ENCODE results near the gene INTS1.

Gene INTS1, protein sequence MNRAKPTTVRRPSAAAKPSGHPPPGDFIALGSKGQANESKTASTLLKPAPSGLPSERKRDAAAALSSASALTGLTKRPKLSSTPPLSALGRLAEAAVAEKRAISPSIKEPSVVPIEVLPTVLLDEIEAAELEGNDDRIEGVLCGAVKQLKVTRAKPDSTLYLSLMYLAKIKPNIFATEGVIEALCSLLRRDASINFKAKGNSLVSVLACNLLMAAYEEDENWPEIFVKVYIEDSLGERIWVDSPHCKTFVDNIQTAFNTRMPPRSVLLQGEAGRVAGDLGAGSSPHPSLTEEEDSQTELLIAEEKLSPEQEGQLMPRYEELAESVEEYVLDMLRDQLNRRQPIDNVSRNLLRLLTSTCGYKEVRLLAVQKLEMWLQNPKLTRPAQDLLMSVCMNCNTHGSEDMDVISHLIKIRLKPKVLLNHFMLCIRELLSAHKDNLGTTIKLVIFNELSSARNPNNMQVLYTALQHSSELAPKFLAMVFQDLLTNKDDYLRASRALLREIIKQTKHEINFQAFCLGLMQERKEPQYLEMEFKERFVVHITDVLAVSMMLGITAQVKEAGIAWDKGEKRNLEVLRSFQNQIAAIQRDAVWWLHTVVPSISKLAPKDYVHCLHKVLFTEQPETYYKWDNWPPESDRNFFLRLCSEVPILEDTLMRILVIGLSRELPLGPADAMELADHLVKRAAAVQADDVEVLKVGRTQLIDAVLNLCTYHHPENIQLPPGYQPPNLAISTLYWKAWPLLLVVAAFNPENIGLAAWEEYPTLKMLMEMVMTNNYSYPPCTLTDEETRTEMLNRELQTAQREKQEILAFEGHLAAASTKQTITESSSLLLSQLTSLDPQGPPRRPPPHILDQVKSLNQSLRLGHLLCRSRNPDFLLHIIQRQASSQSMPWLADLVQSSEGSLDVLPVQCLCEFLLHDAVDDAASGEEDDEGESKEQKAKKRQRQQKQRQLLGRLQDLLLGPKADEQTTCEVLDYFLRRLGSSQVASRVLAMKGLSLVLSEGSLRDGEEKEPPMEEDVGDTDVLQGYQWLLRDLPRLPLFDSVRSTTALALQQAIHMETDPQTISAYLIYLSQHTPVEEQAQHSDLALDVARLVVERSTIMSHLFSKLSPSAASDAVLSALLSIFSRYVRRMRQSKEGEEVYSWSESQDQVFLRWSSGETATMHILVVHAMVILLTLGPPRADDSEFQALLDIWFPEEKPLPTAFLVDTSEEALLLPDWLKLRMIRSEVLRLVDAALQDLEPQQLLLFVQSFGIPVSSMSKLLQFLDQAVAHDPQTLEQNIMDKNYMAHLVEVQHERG (N-terminal part only)

DNA sequence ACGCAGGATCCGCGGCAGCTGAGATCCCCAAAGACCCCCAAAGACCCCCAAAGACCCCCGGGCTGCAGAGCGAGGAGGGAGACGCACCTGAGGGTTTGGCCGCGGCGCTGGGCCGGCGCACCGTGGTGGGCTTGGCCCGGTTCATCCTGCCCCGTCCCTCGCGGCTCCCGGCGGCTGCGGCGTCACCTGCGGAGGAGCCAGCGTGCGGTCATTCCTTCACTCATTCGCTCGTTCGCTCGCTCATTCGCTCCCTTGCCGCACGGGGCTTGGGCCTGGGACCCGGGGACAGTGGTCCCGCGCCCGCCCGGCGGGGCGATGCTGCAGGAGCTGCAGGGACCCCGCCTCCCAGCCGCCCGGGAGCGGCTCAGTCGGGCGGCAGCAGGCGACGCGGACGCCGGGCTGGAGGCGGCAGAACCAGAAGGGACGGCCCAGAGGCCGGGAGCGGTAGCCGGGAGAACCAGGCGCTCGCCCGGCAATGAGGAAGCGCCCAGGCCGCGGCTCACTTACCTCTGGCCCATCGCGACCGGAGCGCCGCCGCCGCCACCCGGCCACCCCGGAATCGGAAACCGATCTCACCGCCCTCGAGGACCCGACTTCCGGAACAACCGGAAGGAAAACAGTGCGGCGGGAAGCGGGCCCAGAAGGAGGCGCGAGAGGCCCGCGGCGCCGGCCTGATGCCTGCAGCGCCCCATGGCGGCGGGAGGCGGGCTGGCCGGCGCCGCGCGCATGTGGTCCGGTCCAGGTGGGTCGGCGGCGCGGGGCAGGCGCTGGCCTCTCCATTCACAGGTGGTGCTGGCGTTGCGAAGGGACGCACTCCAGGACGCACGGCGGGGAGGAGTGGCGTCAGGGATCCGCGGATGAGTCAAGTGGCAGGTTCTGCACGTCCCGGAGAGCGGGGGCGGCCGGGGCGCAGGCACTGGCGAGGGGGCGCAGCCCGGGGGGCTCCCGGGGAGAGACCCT is at the start of gene INTS1:
INTS1 (minus strand) TSS at position 574 of the 960 bp plus-strand sequence; CDS start at position 145, 429 bp downstream.
- peak; percentile 77 to 86 for DNase-seq

DNA sequence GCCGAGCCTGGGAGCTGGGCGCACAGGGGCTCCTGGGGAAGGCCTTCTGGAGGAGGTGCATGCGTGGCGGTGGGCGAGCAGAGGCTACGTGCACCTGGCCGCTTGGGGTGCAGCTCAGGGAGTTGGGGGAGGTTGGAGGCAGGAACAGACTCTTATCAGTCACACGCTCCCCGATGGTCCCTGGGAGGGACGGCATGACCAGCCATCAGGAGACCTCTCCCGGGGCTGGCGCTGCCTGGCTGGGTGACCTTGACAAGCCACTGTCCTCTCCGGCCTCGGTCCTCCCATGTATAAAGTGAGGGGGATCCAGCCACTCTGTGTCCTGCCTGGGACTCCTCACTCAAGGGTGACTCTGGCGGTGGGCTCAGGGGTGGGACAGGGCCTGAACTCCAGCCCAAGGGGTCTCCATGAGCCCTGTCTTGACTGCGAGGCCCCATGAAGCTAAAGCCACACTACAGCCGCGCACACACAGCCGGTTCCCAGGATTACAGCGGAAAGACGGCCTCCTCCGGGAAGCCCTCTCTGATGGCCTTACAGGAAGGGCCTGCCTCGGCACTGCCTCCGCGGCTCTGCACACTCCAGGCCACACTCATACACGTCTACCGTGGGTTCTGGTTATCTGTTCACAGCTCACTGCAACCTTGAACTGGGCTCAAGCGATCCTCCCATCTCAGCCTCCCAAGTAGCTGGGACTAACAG is 49.5 kb upstream of the INTS1 start:
- no peak for DNase-seq

DNA sequence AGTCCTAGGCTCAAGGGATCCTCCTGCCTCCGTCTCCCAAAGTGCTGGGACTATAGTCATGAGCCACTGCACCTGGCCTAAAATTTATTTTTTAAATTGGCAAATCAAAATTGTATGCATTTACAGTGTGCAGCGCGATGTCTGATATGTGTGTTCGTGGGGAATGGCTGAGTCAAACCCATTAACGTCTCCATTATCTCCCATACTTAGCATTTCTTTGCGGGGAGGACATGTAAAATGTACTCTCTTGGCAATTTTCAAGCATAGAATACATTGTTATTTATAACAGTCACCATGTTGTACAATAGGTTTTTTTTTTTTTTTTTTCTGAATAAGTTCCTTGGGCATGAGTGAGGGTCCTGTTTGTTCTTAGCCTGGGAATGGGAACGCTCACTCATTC is 48.0 kb upstream of the INTS1 start:
- DNase-seq, result no peak

DNA sequence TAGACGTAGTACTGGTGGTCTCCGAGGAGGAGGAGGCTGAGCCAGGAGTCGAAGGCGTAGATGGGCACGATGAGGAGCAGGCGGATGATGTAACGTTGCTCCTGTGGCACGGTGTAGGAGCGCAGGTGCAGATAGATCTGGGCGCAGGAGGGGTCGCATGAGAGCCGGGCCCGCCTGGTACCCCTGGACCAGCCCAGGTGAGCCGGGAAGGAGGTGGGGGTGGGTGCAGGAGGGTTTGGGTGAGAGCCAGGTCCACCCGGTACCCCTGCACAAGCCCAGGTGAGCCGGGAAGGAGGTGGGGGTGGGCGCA is 46.6 kb upstream of the INTS1 start:
- no peak for DNase-seq

DNA sequence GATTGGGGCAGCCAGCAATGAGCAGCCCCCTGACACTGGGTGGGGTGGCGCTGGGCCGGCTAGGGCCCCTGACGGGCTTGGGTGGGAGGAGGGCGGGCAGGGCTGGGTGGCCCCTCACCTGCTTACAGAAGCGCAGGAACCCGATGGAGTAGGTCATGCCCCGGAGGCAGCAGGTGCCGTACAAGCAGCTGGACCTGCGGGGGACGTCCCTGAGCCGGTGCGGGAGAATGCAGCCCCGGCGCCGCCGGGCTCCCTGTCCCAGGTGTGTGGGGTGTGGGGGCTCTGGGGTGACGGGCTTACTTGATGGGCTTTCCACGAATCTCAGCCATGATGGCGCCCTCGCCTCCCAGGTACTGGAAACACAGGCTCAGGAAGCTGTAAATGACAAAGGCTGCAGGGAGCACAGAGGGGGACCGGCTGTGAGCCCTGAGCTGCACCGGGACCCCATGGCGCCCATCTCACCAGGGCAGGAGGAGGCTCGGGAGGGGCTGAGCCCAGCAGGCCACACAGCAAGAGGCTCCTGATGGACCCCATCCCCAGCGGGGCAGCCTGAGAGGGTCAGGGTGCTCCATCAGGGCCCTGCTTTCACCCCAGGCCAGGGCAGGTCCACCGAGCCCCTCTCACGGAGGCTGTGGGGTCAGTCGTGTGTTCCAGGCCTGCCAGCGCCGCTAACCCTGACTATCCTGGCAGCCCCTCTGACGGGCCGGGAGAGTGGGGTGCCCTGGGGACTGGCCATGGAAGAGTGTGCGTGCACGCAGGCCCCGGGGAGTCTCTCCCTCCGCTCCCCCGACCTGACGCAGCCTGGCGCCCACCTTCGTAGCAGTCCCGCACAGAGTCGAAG is 46.0 kb upstream of the INTS1 start:
- DNase-seq, result no peak

DNA sequence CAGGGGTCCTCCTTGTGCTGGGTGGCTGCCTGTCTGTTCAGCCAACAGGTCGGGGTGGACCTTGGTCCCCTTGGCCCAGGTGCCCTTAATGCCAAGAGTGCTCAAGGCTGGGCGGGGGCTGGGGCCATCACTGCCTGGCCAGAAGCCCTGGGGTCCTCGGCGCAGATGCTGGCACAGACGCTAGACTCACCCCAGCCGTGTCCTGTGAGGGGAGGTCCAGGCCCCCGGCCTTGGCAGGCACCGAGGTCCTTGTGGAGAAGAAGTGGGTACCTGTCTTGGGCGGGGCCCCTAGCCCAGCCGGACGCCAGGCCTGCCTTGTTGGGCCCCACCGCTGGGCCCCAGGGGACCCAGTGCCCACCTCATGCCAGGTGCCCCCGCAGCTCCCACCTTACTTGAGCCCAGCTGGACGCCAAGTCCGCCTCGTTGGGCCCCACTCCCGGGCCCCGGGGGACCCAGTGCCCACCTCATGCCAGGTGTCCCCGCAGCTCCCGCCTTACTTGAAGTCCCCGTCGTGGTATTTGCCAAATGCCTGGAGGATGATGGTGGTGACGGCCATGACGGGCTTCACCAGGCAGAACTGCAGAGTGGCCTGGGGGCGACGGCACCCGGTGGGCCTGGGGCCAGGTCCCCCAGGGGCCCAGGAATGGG is 45.3 kb upstream of the INTS1 start:
- DNase-seq, result no peak

DNA sequence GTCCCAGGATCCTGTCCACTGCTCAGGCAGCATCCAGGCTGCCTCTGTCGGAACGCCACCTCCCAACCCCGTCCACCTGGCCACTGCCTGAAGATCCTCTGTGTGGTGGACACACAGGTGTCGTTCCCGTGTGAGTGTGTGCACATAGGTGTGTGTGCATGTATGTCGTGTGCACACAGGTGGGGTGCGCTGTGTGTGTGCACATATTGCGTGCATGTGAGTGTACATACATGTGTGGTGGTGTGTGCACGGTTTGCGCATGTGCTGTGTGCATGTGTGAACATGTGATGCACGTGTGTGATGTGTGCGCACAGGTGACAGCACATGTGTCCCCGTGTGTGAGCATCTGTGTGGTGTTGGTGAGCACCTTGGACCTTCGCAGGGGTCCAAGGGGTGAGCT is 44.8 kb upstream of the INTS1 start:
- no peak for DNase-seq

DNA sequence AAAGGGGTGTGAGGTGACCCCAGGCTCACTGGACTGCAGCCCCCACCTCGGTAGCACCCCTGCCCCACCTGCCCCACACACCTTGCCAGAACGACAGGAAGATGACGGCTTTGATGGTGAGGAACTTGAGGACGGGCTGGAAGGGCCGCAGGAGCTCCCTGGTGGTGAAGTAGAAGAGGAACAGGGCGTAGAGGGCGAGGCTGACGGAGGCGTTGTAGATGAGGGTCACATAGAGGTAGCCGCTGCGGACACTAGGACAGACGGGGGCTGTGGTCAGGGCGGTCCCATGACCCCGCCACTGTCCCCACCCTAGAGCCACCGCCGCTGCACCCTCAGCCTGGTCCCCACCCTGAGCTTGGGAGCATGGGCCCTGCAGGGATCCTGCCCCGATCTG is 44.2 kb upstream of the INTS1 start:
- no peak for DNase-seq

DNA sequence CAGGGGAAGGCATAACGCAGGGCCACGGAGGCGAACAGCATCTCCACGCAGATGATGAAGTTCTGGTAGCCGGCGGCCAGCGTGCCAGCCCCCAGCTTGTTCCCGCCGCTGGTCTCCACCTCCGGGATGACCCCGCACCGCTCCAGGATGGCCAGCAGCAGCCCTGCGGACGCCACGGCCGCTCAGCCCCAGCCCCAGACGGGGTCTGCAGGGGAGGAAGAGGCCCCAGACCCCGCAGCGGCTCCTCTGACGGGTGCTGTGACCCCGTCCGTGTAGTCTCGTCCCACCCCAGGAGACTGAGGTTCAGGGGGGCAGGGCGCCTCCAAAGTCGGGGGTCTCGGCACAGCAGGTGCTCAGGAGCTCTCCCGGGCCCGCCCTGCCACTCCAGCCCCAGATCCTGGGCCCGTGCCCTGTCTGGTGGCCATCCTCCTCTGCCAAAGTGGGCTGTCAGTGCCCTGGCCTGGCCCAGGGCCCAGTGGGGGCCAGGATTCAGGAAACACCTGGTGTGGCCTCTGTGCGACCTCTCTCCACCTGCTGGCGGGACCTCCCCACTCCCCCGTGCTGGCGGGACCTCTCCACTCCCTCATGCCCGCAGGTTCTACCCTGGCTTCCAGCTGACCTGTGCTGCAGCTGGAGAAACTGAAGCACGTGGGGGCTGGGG is 43.7 kb upstream of the INTS1 start:
- no peak for DNase-seq

DNA sequence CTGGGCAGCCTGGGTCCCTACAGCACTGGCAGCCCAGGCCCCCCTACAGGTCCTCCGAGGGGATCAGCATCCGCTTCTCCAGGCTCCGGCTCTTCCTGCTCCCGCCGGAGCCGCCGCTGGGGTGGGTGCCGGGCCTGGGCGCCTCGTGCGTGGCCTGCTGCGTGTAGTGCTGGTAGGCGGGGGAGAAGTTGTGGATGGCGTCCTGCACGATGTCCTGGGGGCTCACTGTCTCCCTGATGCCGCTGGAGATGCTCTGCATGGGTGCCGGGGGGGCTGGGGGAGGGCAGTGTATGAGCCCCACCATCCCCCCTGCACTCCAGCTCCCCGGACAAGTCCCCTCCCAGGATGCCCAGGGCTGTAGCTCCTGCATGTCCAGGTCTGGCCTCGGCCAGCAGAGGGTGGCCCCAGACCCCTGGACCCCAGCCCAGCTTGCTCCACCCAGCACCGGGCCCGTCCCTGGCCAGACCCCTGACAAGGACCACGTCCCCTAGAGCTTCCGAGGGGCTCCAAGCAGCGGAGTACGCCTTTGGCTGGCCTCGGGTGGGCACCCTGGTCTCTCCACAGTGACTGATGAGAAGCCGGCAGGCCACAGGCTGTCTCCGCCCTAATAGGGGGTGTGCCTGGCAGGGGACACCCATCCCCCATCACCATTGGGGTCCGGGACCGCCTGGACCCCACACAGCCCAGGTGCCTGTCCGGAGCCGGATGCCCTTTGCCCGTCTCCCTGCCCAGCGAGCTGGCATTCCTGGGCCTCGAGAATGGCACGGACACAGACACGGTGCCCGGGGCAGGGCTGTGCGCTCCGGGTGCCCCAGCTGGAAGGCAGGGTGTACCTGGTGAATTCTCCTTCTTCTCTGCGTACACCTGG is 43.0 kb upstream of the INTS1 start:
- no peak for DNase-seq

DNA sequence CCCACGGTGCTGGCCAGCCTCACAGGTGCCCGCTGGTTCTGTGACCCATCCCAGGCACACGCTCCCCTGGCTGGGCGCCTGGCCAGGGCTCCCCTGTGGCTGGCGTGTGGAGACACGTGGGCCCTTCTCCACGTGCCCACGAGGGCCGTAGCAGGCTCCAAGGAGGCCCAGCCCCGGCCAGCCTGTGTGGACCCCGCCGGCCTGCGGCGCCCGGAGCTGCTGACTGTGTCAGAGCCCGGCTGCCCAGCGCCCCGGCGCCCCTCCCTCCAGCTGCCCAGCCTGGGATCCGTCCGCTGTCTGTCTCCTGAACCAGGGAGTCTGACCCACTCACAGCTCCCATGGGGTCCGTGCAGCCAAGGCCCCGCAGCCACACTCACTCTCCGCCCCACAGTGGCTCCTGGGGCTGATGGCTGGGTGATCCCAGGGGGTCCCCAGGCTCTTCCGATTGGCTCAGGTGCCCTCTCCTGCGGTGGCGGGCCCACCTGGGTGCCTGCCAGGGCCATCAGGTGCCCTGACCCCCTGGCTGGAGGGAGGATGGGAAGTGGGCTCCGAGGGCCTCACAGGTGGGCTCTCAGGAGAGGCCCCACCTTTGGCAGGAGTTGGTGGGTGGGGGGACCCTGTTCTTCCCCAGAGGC is 42.2 kb upstream of the INTS1 start:
- DNase-seq, result no peak

DNA sequence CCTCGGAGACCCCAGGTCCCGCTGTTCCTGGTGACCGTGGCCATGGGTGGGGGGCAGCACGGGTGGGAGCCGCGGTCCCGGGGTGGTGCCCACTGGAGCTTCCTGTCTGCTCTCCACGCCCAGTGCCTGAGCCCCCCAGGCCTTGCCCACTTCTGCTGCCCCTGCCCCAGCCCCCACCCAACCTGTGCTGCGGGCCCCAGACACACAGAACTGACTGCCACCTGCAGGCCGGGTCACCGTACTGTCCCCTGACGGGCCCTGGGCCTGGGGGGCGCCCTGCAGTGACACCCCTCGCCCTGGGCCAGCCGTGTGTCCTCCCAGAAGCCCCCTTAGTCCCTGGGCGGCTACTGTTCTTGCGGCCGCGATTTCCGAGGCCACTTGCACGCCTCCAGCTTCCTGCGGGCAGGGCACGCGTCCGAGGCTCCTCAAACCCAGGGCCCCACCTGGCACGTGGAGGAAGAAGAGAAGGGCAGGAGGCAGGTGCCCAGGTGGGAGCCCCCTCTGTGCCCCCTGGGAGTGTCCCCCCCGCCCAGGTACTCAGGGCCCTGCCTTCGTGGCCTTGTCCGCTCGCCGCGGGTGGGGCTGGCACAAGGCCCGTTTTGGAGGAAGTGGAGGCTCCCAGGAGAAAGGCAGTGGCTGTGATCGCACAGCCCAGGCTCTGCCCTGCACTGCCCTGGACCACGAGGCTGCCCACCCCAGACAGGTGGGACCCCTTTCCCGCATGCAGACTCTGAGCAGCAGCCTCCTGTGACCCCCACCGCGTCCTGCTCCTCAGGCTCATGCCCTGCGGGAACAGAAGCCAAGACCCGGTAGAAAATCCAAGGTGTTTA is 41.4 kb upstream of the INTS1 start:
- no peak for DNase-seq

DNA sequence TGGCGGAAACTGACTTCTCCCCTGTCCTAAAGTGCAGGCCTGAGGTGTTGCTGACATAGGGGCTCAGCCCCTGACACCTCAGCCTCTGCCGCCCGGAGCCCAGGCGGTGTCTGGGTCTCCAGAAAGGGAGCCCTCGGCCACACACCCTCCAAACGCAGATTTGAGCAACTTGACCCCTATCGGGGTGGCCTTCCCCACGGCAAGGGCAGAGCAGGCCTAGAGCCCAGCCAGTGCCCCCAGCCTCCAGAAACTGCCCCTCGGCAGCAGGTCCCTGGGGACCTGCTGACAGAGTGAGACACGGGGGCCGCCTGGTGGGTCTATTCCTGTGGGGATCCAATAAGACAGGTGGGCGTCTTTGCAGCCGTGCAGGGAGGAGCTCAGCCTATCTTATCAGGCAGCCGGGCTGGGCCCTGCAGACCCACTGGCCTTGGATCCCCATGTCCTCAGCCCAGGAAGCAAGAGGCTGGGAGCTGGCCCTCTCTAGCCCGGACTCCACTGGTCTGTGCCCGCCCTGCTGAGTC is 40.8 kb upstream of the INTS1 start:
- DNase-seq, result no peak

DNA sequence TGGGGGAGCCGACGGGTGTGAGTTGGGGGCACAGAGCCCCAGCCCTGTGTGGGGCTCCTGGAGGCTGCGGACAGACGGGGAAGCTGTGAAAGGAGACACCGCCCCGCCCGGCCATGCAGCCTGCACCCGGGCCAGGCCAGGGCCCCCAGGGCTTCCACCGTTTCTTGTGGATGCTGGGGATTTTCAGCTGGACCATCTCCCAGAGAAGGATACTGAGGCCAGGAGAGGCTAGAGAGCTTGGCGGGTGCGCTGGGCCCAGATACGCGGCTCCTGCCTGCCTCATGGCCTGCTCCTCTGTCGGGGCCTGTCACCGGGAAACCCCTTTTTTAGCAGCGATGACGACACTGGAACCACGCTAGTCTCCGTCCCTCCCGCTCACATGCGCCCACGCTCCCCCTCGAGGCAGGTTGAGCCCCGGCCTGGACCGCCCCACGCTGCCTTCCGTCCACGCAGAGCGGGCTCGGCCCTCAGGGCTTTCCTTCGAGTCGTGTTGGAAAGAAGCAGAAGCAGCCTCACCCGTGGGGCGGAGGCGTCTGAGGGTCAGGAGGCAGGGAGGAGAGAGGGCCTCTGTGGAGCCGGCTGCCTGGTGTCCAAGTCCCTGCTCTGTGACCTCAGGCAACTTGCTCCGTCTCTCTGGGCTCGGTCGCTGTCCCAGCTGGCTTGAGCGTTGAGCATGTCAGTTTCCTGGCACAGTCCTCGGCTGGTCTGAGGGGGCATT is 40.1 kb upstream of the INTS1 start:
- DNase-seq, result no peak

DNA sequence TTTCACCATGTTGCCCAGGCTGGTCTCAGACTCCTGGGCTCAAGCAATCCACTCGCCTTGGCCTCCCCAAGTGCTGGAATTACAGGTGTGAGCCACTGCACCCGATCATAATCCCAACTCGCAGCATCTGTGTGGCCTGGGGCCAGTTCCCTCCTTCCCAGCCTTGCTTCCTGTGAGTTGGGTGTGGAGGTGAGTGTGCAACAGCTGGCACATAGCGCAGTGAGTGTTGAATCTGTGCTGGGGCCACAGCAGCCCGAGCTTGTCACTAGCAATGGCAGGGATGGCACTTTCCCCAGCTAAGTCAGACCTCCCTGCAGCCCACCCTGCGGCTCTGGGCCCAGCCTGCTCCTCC is 39.6 kb upstream of the INTS1 start:
- no peak for DNase-seq

Measured in NCI-H187 (cell line).